Esophagus (tissue), 2 donors: ENCODE measurements around the gene RBM26. TPM values are rescaled to one million over a fixed set of nuclear protein-coding genes. Genes with fewer than 3 reads are reported as not detected.

Experiments
- H3K27ac ChIP-seq, 2 donors: one replicate each; pipeline ENCODE4 v1.5.1; 2013; ENCODE audit warnings: low read depth in 2 of 2, mild to moderate bottlenecking in 2 of 2, inconsistent platforms in 1 of 2, low read length in 1 of 2, moderate library complexity in 1 of 2
- H3K27me3 ChIP-seq, 2 donors: one replicate each; pipeline ENCODE4 v1.6.1; 2013; ENCODE audit warnings: low read length in 2 of 2, control low read depth in 1 of 2, mild to moderate bottlenecking in 1 of 2; ENCODE audit not compliant: insufficient read depth in 2 of 2, control insufficient read depth in 1 of 2
- H3K36me3 ChIP-seq, 2 donors: one replicate each; pipeline ENCODE4 v1.6.1; 2013; ENCODE audit warnings: low read length in 1 of 2; ENCODE audit not compliant: control insufficient read depth in 2 of 2, insufficient read depth in 2 of 2
- H3K4me1 ChIP-seq, 2 donors: one replicate each; pipeline ENCODE4 v1.6.1; 2013; ENCODE audit warnings: low read length in 1 of 2; ENCODE audit not compliant: control insufficient read depth in 2 of 2, insufficient read depth in 2 of 2
- H3K4me3 ChIP-seq, 2 donors: one replicate each; pipeline ENCODE4 v1.5.1; 2013; ENCODE audit warnings: low read length in 2 of 2, mild to moderate bottlenecking in 2 of 2, low read depth in 1 of 2, moderate library complexity in 1 of 2
- H3K9me3 ChIP-seq, 2 donors: one replicate each; pipeline ENCODE4 v1.6.1; 2013; ENCODE audit warnings: mild to moderate bottlenecking in 2 of 2, low read depth in 1 of 2, low read length in 1 of 2, moderate library complexity in 1 of 2; ENCODE audit not compliant: control insufficient read depth in 2 of 2, insufficient read depth in 1 of 2
- WGBS, 2 donors: extraction: QIAGEN DNeasy Blood & Tissue Kit; methylation state at CpG; one replicate each; pipeline ENCODE4 v1.1.7; 2013; 5-methylcytosine and 5-hydroxymethylcytosine counted together
- polyA plus RNA-seq, 2 donors: library from polyadenylated mRNA; stranded (reverse); fragments of 200-250 nt; gene quantifications; one replicate each; pipeline ENCODE4 v1.2.3, GENCODE V29; 2013
- donor health status: healthy with polysubstance abuse.
- donor health status: Bipolar disorder and iron deficiency.

The RBM26 gene
- polyA plus RNA-seq, 2 donors, result 11.1 to 24.3 TPM

DNA sequence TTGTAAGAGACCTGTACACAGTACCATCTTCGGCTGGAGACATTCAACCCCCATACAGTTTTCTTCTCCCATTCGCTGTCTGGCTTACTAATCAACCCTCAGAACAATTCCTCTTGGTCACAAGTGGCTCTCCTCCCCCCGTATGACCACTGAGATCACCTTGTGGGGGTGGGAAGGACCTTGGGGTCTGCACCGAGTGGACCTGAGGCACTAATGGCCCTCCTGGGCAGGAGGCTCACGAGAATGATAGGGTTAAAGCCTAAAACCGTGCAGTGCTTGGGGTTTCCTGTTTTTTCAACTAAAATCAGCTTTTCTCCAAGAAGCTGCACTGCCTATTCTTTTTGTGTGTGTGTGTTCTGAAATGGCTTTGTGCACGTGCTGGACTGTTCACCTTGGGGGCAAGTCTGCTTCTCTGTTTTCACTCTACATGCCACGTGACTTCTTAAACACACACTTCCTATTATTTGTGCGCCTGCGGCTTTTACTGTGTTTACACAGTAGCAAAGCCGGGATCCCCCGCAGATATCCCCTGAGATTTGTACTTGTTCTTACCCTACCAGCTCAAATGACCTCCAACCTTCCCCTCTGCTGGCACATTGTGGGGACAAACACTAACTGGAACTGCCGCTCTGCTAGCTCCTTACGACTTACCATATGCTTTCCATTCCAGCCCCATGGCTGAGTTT, 12.3 kb downstream of the RBM26 start:
- WGBS, 2 donors, result 60 to 65% methylated on average over 14 of the region's 14 CpGs
- no peak overlapping the region for H3K4me3 ChIP-seq
- H3K4me1 ChIP-seq, result no peaks in the 10 kb centered on the region
- no peak overlapping the region for H3K27ac ChIP-seq
- peaks cover 0 to 3% of the 10 kb centered on the region in 2 donors for H3K9me3 ChIP-seq
- peaks cover 0 to 3% of the 10 kb centered on the region in 2 donors for H3K36me3 ChIP-seq
- no peaks in the 10 kb centered on the region for H3K27me3 ChIP-seq

DNA sequence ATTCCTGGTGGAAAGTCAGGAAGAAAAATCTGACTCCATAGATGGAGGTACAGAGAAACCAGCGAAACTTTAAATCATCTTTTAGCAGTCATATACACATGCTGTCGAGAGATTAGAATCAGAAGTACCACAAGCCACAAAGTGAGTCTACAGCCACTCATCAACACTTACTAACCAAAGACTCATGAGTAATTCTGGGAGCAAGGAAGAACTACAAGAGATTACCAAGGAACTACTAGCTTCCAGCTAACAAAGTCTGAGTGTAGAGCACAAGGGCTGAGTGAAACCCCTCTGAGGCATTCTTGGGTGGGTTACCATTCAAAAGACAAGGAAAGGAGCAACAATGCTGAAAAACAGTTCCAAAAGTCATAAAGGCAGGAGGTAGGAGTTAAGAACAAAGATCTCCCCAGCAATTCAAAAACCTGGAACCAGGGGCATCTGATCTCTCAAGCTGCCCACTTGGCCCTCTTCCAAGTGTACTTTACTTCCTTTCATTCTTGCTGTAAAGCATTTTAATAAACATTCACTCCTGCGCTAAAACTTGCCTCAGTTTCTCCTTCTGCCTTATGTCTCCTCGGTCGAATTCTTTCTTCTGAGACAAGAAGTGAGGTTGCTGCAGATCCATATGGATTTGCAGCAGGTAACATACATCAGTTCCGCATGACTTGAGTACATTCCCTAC, 13.0 kb downstream of the RBM26 start:
- H3K9me3 ChIP-seq, result peaks cover 0 to 3% of the 10 kb centered on the region in 2 donors
- no peak overlapping the region for H3K4me3 ChIP-seq
- WGBS, 2 donors, result 80 to 86% methylated on average over 6 of the region's 6 CpGs
- H3K27me3 ChIP-seq, result no peaks in the 10 kb centered on the region
- H3K27ac ChIP-seq, result no peak overlapping the region
- peaks cover 0 to 3% of the 10 kb centered on the region in 2 donors for H3K36me3 ChIP-seq
- H3K4me1 ChIP-seq, result no peaks in the 10 kb centered on the region

DNA sequence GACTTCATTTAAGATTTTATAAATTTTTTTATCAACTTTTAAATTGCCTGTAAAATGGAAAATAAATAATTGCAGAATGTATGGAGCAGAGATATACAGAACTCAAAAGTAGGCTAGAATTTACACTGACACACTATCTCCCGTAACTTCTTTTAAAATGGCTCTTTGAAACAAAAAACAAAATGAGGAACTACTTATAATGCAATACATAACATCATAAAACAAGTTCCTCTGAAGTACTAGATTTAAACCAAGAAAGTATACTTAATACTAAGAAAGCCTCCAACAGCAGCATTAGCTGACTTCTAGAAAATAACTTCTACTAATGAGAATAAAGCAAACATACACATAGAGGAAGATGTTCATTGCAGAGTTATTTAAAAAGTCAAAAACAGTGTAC, 17.0 kb downstream of the RBM26 start:
- no peak overlapping the region for H3K4me3 ChIP-seq
- no peaks in the 10 kb centered on the region for H3K4me1 ChIP-seq
- H3K9me3 ChIP-seq, result no peaks in the 10 kb centered on the region
- peaks cover 0 to 3% of the 10 kb centered on the region in 2 donors for H3K36me3 ChIP-seq
- H3K27me3 ChIP-seq, result no peaks in the 10 kb centered on the region
- 91 to 93% methylated on average over 1 of the region's 1 CpG for WGBS, 2 donors
- no peak overlapping the region for H3K27ac ChIP-seq

DNA sequence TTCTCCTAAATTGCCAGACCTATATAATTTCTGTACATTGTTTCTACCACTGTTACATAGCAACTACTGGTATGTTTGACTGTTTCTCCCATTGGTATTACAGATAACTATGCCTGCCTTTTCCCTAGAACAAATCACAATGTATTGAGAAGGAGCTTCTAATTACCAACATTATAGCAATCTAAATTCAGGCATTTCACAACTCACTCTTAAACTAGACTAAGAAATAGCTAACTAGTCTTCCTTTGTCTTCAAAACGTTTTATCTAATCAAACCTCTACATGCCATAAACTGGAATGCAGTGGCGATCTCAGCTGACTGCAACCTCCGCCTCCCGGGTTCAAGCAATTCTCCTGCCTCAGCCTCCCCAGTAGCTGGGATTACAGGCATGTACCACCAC, 18.2 kb downstream of the RBM26 start:
- no peaks in the 10 kb centered on the region for H3K4me1 ChIP-seq
- WGBS, 2 donors, result 85 to 90% methylated on average over 4 of the region's 4 CpGs
- H3K36me3 ChIP-seq, result no peaks in the 10 kb centered on the region
- no peaks in the 10 kb centered on the region for H3K9me3 ChIP-seq
- no peak overlapping the region for H3K27ac ChIP-seq
- no peaks in the 10 kb centered on the region for H3K27me3 ChIP-seq
- no peak overlapping the region for H3K4me3 ChIP-seq

DNA sequence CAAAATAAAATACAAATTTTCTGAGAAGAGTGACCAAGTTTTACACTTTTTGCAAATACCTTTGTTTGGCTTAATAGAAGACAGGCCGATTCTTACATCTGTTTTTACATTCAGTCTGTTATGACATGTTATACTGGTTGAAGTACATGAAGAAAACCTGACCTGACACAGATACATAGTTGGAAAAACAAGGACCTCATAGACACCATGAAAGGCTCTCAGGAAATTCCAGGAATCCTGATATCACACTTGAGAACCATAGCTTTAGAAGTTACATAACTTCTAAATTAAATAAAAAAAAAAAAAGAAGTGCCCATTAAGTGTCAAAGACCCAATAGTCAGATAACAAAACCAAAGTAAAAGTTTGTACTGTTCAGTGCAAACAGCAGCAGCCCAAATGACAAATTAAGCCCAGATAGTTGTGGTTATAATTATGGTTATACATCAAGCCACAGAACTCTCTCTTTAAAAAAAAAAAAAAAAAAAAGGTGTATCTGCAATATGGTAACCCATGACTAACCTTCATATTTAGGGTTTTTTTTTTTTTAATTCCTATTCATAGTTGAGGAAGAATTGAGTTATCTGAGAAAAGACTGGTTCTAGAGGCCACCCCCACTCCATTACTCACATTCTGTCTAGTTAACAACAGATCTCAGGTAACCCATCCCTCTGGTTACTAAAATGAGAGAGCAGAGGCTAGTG, 19.8 kb downstream of the RBM26 start:
- no peaks in the 10 kb centered on the region for H3K36me3 ChIP-seq
- no peak overlapping the region for H3K4me3 ChIP-seq
- H3K9me3 ChIP-seq, result no peaks in the 10 kb centered on the region
- no peaks in the 10 kb centered on the region for H3K27me3 ChIP-seq
- no peak overlapping the region for H3K27ac ChIP-seq
- no peaks in the 10 kb centered on the region for H3K4me1 ChIP-seq
- WGBS, 2 donors, result 77 to 88% methylated on average over 1 of the region's 1 CpG

DNA sequence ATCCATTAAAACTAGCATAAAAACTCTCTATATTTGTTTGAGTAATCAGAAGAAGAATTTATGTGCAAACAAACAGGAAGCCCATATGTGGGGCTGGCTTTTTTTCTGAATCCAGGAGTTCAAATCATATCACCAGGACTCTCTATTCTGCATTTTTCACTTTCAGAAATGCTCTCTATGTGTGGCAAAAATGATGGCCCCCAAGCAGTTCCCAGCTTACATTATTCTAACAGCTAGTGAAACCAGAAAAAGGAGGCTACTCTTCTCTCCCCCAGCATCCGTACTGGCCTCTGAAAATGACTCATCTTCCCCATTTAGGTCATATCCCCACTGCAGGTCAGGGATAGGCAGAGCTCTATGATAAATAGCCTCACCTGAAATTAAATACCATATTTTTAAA, 20.4 kb downstream of the RBM26 start:
- H3K36me3 ChIP-seq, result no peaks in the 10 kb centered on the region
- WGBS, 2 donors, result 29 to 50% methylated on average over 1 of the region's 1 CpG
- no peaks in the 10 kb centered on the region for H3K27me3 ChIP-seq
- no peaks in the 10 kb centered on the region for H3K4me1 ChIP-seq
- no peak overlapping the region for H3K4me3 ChIP-seq
- H3K9me3 ChIP-seq, result no peaks in the 10 kb centered on the region
- H3K27ac ChIP-seq, result no peak overlapping the region

DNA sequence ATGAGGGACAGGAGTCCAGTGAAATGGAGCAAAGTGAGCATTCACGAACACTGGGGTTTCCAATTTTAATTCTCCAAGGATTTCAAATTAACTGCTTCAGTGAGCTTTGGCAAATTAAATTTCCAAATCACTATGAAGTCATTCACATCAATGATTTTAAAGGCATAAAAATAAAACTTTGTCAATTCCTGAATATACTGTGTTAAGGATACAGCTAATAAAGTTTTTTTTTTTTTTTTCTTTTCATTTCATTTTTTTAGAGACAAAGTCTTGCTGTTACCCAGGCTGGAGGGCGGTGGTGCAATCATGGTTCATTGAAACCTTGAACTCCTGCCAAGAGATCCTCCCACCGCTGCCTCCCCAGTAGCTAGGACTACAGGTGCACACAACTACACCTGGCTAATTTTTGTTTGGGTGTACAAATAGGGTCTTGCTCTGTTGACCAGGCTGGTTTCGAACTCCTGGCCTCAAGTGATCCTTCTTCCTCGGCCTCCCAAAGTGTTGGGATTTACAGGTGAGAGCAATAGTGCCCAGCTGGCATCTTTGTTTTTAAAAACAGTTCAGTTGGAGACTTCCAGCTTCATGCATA, 21.9 kb downstream of the RBM26 start:
- WGBS, 2 donors, result 94 to 97% methylated on average over 5 of the region's 5 CpGs
- H3K36me3 ChIP-seq, result no peaks in the 10 kb centered on the region
- H3K9me3 ChIP-seq, result no peaks in the 10 kb centered on the region
- no peaks in the 10 kb centered on the region for H3K4me1 ChIP-seq
- no peak overlapping the region for H3K4me3 ChIP-seq
- H3K27me3 ChIP-seq, result no peaks in the 10 kb centered on the region
- no peak overlapping the region for H3K27ac ChIP-seq

DNA sequence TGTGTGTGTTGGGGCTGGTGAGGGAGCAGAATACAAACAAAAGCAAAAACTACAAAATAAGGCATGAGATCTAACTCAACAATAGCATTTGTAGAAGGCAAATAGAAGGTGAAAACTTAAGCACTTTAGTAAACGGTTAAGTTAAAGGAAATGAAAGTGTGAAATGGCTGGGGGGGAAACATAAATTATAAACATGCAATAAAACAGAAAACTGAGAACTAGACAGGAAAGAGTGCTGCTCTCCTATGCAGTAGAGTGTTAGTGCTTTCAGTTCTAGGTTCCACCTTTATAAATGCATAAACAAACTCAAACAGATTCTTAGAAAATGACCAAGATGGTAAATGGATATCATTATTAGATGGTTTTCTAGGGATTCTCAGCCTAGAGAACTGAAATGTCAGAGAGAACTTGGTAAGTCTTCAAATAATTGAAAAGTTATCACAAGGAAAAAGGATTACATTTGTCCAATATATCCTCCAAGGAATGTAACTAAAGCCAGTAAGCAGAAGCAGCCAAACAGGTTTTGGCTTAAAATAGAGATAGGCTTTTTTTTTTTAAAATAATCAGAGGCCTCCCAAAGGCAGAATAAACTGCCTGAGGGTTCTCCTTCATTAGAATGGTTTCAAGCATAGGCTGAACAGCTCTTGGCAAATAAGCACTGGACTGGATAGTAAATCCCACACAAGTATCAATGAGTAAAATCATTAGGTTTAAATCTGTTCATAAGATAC, 23.3 kb downstream of the RBM26 start:
- Histone ChIP-seq H3K4me3 (no peak overlapping the region), H3K27me3 (no peaks in the 10 kb centered on the region), H3K9me3 (no peaks in the 10 kb centered on the region), H3K4me1 (no peaks in the 10 kb centered on the region), H3K27ac (no peak overlapping the region), H3K36me3 (no peaks in the 10 kb centered on the region)
- WGBS, 2 donors, result 41 to 43% methylated on average over 1 of the region's 1 CpG

DNA sequence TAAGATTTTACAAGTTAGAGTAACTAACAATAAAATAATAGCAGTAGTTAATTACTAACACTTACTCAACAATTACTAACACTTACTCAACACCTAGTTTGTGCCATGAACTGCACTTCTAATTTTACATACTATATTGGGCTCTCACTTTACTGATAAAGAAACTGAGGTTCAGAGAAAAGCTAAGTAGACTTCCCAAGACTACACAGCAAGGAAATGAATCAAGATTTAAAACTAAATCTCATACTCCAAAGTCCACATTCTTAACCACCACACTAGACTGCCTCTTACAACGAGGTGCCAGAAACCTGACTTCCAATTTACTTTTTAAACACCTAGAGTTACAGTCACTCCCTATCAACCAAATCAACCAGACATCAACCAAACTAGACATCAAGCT, 25.1 kb downstream of the RBM26 start:
- Histone ChIP-seq H3K4me1 (no peaks in the 10 kb centered on the region), H3K9me3 (no peaks in the 10 kb centered on the region), H3K4me3 (no peak overlapping the region), H3K27ac (no peak overlapping the region), H3K36me3 (peaks cover 2% of the 10 kb centered on the region in 2 donors), H3K27me3 (no peaks in the 10 kb centered on the region)
- WGBS, 2 donors, result 76 to 88% methylated on average over 1 of the region's 1 CpG
